GM19455 (cell line): ENCODE data around the gene PREB.
"Not testable (repeated sequence)": the region's sequence is repeated elsewhere in the genome, so short reads cannot be mapped to it uniquely, and the experiment has no call there.

Source experiments
- ATAC-seq: cut with Tn5 transposase; IDR thresholded peaks from one replicate; pipeline ENCODE4 v1.9.1; 2021; ENCODE audit not compliant: unreplicated experiment

Gene PREB, protein sequence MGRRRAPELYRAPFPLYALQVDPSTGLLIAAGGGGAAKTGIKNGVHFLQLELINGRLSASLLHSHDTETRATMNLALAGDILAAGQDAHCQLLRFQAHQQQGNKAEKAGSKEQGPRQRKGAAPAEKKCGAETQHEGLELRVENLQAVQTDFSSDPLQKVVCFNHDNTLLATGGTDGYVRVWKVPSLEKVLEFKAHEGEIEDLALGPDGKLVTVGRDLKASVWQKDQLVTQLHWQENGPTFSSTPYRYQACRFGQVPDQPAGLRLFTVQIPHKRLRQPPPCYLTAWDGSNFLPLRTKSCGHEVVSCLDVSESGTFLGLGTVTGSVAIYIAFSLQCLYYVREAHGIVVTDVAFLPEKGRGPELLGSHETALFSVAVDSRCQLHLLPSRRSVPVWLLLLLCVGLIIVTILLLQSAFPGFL

DNA sequence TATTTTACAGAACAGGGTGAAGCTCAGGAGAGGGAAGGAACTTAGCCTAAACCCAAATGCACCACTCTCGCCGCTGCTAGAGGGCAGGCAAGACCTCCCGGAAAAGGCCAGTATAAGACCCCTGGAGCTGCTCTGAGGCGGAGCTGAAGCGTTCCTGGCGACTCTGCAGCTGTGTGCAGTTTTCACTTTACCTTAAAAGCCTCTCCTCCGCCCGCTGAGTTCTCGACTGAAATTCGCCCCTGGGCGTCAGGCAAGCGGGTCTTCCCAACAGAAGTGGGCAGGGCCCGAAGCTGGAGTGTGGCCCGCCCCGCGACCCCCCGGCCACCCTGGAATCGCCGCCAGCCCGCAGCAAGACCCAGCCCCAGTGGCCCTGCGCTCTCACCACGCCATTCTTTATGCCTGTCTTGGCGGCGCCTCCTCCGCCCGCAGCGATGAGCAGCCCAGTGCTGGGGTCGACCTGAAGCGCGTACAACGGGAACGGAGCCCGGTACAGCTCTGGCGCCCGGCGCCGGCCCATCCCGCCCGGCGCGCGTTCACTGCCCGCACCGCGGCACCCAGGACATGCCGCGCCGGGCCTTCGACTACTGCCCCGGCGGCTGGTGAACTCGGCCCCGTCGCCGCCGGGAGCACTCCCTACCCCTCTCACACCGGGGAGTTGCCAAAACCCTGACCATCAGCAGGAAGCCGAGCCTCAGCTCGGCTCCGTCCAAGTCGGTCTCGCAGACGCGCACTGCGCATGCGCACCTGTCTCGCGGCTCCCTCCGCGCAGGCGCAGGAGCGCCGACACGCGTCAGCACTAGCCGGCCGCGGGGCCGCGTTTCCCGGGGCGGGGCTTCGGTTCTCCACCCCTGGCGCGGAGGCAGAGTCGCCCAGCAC is at the start of gene PREB:
Gene PREB (minus strand): TSS at position 732 of the 876 bp plus-strand sequence. CDS start 215 bp downstream, at position 517.
- peak; percentile 82 for ATAC-seq

DNA sequence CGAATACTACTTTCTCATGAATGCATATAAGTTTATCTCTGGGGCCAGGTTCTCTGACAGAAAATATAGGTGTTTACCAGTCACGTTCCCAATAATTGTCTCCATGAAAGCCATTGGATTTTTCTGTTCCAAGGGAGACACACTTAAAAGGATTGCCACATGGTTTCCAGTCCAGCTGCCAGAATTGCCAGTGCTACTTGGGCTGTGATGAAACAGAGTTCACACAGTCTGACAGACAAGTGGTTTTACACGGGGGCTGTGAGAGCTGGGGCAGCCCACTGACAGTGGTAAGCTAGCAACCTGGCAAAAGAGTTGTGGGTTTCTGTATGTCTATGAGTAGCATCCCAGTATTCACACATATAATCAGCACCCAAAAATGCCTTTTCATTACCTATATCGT is 49.7 kb upstream of the PREB start:
- no peak for ATAC-seq

DNA sequence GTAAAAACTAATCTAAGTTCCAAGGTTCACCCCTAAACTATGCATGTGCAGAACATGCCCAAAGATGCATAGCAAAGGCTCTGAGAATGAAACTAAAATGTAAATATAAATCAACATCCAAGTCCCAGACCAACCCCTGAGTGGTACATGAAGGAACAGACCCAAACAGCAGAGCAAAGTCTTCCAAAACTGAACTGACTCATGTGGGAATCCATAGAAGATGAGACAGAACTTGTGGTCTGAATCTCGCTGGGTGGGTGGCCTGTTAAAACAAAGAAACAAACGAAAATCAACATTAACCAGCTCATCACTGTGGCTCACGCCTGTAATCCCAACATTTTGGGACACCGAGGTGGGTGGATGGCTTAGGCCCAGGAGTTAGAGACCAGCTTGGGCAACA is 47.9 kb upstream of the PREB start:
- no peak for ATAC-seq

DNA sequence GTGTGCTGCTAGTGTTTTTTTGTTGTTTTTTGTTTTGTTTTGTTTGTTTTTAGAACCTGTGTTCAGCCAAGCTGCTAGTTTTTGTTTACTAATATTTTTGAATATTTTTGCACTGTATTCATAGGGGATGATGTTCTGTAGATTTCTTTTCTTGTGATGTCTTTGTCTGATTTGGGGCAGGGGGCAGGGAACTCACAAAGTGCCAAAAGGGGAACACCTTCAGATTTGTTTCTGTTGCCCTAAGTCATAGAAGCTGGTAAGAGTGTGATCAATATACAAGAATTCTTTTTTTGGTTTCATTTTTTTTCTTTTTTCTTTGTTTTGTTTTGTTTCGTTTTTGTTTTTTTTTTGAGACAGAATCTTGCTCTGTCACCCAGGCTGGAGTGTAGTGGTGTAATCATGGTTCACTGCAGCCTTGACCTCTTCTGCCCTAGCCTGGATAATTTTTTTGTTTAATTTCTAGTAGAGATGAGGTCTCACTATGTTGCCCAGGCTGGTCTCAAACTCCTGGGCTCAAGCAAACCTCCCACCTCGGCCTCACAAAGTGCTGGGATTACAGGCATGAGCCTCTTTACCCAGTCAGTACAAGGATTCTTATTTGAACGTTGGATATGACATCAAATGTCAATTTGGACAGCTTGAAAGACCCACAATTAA is 45.0 kb upstream of the PREB start:
- ATAC-seq, result no peak

DNA sequence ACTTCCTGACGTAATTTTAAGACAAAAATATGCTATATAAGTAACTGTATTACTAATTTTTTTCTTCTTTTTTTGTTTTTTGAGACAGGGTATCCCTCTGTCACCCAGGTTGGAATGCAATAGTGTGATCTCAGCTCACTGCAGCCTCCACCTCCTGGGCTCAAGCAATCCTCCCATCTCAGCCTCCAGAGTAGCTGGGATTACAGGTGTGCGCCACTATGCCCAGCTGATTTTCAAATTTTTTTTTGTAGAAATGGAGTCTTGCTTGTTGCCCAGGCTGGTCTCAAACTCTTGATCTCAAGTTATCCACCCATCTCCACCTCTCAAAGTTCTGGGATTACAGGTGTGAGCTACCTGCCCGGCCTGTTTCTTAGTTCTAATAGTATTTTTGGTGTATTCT is 44.0 kb upstream of the PREB start:
- ATAC-seq, result no peak

DNA sequence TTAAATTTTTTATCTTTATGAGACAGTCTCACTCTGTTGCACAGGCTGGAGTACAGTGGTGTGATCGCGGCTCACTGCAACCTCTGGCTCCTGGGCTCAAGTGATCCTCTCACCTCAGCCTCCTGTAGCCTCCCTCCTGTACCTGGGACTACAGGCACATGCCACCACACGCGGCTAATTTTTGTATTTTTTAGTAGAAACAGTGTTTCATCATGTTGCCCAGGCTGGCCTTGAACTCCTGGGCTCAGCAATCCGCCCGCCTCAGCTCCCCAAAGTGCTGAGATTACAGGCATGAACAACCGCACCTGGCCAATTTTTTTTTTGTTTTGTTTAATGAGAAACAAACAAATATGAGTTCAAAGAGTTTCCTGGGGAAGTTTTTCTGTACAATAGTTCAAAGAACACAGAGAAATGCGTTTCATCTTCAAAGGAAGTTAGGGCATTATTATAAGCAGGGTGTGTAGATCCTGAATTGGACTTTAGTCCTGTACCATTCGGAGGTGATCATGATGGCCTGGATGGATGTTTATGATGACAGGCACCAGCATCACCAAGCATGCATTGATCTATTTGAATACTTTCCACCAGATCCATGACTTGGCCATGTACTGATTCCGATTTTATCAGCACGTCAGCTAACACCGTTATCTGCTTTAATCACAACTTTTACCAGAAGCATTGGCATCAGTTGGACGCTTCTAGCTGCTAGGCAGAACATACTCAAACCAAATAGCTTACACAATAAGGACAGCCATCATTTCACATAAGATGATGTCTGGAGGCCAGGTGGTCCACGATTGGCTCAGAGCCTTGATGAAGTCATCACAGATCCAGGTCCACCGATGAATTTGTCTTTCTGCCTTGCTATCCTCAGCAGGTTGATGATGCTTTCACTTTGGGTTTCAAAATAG is 43.3 kb upstream of the PREB start:
- ATAC-seq, result no peak

DNA sequence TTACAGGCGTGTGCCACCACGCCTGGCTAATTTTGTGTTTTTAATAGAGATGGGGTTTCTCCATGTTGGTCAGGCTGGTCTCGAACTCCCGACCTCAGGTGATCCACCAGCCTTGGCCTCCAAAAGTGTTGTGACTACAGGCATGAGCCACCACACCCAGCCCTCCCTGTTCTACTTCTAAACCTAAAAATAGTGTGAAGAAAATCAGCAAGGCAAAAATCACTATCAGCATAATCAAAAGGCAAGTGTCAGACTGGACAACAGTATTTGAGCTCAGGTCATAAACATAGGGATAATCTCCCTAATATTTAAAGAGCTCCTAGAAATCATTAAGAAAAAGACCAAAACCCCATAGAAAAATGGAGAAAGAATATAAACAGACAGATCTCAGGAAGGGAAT is 41.3 kb upstream of the PREB start:
- not testable (repeated sequence) for ATAC-seq

DNA sequence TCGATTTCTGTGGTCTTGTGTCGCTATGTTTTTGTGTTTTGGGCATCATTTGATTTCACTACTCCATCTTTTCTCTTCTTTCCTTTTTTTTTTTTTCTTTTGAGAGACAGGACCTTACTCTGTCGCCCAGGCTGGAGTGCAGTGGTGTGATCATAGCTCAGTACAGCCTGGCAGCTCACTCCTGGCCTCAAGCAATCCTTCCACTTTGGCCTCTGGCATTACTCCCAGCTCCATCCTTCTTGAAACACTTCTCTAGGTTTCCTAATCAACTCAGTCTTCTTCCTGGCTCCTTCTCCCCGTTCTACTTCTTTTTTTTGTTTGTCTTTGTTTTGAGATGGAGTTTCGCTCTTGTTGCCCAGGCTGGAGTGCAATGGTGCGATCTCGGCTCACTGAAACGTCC is 40.9 kb upstream of the PREB start:
- no peak for ATAC-seq

DNA sequence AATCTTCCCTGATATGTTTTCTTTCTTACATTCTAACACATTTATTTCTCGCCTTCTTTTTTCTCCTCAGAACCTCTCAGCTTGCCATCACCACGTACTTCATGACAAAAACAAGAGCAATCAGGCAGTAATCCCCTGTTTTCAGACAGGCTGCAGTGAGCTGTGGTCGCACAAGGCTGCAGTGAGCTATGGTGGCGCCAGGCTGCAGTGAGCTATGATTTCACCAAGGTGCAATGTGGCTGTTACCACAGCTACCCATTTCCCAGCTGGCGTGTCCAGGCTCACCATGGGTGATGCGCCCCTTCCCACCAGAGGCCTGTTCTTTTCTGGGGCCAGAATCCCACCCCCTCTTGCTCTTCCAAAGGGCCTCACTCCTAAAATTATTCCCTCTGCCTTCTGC is 40.2 kb upstream of the PREB start:
- no peak for ATAC-seq

DNA sequence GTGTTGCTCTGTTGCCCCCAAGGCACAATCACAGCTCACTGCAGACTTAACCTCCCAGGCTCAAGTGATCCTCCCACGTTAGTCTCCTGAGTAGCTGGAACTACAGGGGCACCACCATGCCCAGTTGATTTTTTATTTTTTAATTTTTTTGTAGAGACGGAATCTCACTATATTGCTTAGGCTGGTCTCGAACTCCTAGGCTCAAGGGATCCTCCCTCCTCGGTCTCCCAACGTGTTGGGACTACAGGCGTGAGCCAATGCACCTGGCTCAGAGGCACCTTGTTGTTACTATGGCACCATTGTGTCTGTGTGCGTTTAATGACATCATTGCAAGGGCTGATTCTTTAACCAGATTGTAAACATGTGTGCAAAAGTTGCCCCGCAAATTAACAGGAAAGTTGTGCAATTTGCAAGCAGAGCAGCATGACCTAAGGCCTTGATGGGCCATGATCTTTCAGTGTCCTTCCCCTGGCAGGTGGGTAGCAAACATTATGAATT is 37.0 kb upstream of the PREB start:
- ATAC-seq, result no peak

DNA sequence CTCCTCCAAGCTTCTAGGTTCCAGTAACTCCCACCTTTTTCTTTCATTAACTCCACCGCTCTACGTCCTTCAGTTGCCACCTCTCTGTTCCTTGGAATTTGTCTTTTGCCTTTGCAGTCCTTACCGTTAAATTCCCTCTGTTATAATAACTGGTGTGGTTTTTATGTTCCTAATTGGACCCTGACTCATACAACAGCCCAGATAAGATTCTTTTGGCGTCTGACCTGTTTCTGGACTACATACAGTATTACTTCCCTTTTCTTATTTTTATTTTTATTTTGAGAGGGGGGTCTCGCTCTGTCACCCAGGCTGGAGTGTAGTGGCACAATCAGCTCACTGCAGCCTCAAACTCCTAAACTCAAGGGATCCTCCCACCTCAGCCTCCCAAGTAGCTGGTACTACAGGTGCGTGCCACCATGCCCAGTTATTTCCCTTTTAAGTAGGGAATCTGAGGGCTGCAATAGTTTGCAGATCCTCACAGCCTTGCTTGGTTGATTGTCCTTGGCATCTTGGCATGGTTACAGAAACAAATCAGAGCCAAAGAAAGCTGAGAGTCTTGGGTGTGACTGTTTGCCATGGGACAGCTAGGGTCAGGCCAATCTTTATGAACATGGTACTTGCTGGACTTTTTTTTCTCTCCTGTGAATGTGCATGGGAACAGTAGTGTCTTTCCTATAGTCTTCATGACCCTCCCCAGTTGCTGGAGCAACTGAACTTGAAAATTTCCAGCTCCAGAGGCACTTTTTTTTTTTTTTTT is 36.3 kb upstream of the PREB start:
- no peak for ATAC-seq

DNA sequence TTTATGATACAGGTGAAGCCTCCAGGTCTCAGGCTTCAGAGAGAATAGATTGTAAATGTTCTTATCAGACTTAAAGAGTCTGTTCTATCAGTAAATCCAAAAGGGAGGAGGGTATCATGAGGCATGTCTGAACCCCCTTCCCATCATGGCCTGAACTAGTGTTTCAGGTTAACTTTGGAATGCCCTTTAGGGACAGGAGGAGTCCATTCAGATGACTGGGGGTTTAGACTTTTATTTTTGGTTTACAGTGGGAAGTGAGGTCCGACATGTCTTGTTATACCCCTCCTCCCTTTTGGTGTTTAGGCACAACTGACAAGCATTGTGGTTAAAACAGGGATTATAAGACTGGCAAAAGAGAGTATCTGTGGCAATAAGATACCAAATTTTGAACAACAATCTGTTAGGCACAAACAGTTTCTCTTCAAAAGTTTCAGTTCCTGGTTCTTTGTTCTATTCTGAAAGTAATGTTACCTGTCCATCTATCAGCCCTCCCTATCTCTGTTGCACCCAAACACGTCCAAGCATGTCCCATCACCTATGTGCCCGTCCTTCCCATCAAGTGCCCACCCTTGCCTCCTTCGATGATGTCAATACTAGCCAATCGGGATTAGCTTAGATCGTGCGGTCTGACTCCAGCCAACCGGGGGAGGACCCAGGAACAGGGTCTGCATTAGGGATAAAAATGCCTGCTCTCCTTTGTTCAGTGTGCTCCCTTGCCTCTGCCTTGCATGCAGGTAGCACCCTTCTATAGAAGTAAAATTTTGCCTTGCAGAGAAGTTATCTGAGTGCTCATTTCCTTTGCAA is 30.7 kb upstream of the PREB start:
- ATAC-seq, result no peak

DNA sequence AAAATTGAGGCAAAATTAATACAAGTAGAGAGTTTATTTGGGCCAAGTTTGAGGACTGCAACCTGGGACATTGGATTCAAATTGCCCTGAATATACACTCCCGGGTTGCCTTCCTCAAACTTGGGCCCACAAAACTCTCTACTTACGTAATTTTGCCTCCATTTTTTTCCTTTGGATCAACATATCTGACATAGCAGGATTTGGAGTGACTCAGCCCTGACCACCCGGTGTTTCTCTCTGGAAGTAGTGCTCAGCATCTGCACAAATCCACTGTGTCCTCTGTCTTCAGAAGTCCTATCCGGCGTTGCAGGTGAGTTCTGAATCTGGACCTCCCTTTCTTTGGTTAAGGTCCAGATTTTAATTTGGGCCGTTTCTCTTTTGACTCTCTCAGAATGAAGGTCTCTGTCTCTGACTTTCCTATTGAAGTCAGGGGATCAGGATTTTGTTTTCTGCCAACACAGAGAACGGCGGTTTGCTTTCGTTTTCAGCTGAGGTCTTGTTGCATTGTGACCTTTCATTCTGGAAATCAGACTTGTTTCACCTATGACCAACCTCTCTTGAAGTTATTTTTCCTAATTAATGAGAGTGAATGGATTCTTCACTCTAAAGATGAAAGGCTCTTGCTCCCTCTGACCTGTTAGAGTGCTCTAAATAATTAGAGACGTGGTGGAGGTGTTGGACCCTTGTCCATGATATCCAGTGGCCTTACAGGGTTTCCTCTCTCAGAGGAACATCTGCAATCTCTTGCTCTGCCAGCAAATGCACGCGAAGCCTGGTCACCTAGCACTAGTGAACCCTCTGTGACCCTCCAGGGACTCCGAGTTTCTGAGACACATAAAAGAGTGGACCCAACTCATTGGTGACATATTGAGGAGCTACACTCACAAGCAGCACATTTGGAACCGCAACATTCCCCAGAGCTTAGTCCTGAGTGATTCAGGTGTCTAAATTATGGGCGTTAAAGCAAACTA is 28.0 kb upstream of the PREB start:
- no peak for ATAC-seq

DNA sequence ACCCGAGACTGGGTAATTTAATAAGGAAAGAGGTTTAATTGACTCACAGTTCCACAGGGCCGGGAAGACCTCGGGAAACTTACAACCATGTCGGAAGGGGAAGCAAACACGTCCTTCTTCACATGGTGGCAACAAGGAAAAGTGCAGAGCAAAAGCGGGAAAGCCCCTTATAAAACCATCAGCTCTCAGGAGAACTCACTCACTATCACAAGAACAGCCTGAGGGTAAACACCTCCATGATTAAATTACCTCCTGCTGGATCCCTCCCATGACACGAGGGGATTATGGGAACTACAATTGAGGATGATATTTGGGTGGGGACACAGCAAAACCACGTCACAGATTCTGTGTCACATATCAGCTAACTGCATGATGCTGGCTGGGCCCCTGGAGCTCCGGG is 25.8 kb upstream of the PREB start:
- ATAC-seq, result no peak

DNA sequence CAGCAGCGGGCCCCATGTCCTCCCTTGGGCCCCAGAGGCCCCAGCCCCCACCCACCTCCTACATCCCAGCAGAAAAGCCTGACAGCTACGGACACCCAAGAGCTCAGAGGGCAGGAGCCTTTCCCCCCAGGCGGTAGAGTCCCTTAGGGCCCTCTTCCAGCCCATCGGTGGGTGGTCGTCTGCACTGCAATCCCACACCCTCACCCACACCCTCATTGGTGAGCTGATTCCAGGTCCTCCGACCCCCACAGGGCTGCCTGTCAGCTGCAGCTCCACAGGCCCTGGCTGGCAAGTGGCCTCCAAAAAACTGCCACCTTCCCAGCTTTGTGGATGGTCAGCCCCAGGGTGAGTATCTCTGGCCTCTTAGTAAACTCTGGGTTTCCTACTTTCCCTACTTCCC is 24.8 kb upstream of the PREB start:
- no peak for ATAC-seq

DNA sequence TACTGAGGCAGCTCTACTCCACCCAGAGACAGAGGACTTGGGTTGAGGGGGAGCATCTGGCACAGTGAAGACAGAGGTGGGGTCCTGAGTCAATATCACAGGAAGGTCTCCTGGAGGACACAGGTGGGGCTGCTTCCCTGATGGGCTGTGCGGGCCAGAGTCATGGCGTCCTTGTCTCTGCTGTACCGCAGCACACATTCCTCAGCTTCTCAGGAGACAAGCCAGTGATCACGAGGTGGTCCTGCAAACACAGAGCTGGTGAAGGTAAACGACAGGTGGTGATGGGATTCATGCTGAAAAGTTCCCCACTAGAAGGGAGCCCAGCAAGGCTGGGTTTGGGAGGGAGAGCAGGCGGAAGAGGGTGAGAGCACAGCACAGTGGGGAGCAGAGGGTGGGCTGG is 24.0 kb upstream of the PREB start:
- ATAC-seq, result no peak

DNA sequence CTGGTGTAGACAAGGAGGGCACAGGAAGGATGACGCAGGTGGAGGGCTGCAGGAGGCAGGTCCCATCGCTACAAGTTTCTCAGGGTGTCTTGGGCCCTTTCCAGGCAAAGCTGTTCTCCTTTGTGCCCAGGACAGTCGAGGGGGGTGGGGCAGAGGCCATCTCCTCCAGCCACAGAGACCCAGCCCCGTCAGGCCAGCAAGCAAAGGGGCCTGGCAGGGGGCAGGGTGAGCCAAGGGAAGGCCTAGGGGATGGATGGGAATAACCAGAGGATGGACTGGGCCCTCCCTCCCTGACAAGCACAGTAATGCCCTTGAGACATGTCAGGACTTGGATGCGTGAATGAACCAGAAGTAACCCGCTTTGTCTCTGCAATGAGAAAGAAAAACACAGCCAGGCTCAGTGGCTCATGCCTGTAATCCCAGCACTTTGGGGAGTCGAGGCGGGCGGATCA is 20.7 kb upstream of the PREB start:
- ATAC-seq, result no peak

DNA sequence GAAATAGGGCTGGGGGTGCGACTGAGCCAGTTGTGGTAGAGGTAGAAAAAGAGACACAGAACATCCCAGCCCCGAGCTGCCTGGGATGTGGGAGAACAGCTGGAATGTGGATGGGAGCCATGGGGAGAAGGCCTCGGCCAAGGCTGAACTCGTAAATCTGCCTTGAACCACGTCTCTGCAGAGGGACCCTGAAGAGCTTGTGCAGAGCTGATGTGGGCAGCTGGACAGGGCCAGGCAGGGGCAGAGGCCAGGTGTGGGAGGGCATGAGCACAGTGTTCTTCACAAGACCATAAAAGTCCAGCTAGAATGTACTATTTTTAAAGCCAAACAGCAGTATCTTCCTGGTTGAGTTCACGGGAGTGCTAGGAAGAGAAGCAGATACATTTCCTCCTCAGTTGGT is 20.1 kb upstream of the PREB start:
- no peak for ATAC-seq
